RKO (cell line): ENCODE results near the gene TMX4.

Experiments used
- DNase-seq: peaks from one replicate; pipeline ENCODE4 v3.0.0-alpha.2; 2016; ENCODE audit warnings: low spot score

The TMX4 gene

GRCh38 chr20:8018958-8019245, 659 bp downstream of the TMX4 start:
- peak; percentile 68 for DNase-seq

- no peak for DNase-seq
These were observed 6.8 kb downstream of the TMX4 start for GRCh38 chr20:8012724-8013123.

GRCh38 chr20:8008733-8009132, 10.8 kb downstream of the TMX4 start:
- DNase-seq: no peak

- no peak for DNase-seq
These were observed 12.1 kb downstream of the TMX4 start for GRCh38 chr20:8007490-8007889.

DNA sequence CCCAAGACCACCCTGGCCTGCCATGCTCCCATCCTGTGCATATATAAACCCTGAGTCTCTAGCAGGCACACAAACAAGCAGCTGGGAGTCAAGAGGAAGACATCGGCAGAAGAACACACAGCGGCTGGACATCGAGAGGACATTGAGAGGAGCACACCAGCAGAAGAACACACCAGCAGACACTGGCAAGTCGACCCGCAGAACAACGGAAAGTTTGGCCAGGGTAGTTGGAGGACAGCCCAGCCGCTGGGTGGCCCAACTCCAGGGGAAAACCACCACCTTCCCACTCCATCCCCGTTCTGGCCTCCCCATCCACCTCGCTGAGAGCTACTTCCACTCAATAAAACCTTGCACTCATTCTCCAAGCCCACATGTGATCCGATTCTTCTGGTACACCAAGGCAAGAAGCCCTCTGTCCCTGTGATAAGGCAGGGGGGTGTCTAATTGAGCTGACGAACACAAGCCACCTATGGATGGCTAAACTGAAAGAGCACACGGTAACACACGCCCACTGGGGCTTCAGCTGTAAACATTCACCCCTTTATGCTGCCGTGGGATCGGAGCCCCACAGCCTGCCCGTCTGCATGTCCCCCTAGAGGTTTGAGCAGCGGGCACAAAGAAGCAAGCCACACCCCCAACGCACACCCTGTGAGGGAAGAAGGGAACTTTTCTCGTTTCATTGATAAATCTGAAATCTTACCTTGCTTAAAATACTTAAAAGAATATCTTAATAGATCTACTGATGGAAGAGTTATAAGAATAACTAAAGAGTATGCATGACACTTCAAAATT, 13.8 kb downstream of the TMX4 start:
- DNase-seq: no peak

DNA sequence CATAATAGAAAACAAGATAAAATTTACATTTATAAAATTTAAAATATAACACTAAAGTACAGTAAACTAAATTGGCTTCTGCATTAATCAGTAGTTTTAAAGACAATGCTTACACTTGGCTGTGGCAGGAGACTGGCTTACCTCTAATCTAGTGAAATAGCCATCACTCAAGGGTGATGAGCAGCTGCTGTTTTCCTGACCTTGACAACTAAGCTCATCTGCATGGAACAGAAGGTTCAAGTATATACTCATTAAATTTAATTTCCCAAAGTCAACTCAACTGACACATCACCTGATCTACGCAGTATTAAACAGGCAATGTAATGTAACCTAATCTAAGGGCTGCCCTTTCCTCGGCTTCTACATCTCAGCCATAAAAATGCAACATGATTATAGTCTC, 14.5 kb downstream of the TMX4 start:
- no peak for DNase-seq

DNA sequence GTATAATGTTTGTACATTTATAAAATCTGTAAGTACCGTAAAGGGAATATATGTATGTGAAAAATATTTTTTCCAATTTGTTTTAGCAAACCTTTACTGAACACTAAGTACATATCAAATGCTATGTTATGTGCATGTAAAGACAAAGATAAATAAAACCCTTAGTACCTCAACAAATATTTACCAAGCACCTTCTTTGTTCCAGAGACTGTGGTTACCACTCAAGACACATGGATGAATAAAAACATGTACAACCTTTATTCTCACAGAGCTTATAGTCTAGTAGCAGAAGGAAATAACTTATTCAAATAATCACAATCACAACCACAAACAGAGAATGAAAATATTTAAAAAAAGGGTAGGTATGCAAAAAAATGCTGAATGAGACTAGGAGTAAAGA, 17.5 kb downstream of the TMX4 start:
- no peak for DNase-seq

DNA sequence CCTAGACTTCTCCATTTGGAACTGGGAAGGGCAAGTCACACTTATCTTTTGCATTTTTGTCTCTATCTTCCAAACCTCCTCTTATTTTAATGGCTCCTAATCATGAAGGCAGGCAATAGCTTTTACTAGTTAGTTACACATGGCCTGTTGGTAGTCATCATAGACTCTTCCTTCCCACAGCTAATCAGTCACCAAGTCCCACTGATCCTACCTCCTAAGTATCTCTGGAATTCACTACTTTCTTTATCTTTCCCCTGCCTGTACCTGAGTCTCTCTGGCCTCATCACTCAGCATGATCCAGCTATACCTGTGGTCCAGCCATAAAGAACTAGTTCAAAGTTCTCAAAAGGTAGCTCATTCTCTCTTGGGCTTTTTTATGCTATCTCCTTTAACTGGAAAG, 18.8 kb downstream of the TMX4 start:
- no peak for DNase-seq

- no peak for DNase-seq
These were observed 22.7 kb downstream of the TMX4 start for GRCh38 chr20:7996898-7997297.

DNA sequence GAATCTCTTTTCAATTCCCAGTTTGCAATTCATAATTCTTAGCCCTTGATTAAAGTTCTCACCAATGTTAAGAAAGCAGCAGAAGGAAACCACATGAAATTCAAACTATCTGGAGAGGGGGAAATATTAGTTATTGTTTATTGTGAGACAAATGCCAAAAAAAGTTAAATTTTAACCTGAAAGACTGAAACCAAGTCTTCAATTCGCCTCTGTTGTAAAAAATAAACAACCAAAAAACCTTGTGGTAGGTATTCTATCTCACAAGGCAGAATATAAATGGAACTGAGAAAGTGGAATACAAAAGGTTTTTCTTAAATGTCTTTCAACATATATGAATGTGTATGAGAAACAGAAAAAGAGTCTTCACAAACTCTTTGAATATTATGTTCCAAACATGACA, 24.8 kb downstream of the TMX4 start:
- no peak for DNase-seq

DNA sequence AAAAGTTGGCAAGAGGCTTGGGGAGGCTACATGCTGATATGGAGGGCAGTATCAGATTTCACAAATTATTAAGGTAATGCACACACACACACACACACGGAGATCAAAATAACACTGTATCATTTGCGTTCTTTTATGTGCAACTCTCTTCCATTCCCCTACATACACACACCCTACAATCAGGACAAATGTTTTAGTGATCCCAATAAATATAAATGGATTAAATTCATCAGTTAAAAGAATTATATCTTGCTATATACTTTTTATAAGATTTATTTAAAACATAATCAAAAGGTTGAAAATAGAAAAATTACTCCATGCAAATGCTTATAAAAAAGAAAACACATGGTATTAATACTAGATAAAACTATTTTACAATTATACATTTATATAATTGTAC, 25.9 kb downstream of the TMX4 start:
- DNase-seq: no peak

- DNase-seq: no peak
These were observed 26.3 kb downstream of the TMX4 start for GRCh38 chr20:7993238-7993637.

DNA sequence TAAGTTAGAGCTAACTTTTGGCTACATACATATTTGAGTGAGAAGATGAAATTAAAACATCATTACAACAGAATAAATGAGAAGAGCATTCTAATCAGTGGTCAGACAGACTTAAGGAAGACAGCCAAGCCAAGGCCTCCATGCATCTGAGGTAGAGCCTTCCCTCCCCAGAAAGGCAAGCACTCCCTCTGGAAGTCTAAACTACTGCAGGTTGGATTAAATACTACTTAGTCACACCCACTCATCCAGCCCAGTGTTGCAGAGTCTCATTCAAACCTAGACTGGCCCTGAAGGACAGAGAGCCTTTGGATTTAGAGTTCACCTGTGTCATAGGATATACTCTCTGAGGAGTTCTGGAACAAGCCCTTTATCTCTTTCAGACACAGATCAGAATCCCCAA, 29.2 kb downstream of the TMX4 start:
- DNase-seq: peak; percentile 16

DNA sequence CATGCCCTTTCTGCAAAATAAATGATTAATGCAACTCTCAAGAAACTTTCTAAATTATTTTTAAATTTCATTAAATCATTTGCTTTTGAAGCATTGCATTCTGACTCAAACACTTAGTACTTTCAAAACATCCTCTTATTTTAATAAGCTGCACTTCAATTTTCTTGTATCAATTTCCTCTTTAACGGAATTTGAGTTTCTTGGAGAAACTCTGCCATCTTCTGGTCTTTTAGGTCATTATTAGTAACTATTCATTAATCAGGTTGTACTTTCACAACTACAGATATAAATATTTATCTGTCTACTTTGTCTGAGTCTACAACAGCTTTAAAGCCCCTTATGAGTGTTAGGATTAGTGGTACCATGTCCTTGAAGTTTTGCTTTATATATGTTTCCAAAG, 30.2 kb downstream of the TMX4 start:
- no peak for DNase-seq

- no peak for DNase-seq
These were observed 33.6 kb downstream of the TMX4 start for GRCh38 chr20:7985916-7986315.

DNA sequence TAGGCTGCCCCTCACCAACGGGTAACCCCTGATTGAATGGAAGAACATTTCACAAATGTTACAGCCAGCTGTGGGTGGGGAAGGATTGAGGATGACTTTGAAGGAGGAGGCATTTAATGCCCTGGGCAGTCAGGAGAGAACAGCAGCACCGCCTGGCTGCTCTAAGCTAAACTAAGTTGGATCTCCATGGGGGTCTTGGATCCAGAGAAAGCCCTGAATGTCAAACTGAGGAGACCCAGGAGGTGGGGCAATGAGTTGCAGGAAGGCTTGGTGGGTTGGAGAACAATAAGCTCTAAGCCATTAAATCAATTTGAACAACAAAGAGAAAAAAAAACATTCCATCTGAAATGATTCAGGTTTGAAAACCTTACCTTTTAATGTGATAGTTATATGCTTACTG, 35.4 kb downstream of the TMX4 start:
- no peak for DNase-seq

DNA sequence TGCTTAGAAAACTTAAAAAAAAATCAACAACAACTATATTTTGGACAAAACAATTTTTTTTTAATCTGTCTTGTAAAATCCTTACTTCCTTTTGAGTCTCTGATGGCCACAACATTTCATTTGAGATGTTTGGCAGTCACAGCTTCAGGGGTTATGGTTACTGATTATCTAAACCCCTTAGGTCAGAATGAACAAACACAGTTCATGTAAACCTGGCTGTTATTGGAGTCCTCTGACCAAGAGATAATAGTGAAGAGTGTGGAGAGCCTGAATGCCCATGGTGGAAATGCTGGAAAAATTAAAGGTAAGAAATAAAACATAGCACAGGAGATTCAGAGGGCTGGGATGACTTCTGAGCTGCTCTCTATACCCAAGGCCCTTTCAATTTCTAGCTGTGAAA, 38.2 kb downstream of the TMX4 start:
- no peak for DNase-seq

DNA sequence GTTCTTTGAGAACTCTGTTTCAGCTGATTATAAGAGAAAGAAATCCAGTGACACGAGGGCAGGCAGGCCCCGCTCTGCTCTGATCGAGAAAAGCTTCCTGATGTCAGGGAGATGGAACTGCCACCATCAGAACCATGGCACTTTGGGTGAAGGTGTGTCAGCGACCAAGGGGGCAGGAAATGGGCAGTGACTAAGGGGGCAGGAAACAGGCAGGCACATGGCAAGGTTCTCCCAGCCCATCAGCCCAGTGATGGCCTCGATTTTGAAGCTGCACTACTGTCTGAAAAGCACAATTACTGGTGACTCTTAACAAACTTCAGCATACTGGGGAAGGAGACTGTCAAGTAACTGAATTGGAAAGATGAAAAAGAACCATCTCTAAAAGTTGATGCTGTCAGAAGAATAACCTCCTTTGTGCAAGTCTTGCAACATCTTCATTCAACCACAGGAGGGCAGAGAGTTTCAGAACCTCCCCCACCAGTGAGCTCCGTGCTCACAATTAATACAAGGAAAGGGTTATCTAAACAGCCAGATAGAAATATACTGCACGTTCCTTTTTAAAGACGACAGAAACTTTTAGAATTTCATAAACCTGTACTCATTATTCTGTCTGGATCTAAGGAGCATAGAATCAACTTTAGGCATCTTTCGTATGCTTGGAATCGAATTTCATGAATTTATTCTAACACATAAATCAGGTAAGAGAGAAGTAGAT, 39.1 kb downstream of the TMX4 start:
- peak; percentile 23 for DNase-seq

- no peak for DNase-seq
These were observed 41.9 kb downstream of the TMX4 start for GRCh38 chr20:7977709-7978108.

DNA sequence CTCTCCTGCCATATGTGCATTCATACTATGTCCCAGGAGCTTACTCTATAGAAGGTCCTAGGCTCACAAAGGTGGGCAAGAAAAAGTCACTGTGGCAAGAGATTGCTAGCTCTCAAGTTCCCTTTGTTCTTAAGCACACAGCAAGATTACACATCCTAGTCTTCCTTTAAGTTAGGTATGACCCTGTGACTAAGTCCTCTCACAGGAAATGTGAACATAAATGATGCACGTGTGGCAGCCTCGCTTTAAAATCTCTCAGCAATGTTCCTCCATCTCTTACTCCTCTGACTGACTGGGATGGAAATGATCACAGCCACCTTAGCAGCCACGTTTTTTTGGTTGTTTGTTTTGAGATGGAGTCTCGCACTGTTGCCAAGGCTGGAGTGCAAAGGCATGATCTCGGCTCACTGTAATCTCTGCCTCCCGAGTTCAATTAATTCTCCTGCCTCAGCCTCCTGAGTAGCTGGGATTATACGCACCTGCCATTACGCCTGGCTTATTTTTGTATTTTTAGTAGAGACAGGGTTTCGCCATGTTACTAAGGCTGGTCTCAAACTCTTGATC, 43.6 kb downstream of the TMX4 start:
- no peak for DNase-seq

- DNase-seq: no peak
These were observed 44.7 kb downstream of the TMX4 start for GRCh38 chr20:7974785-7975435.

DNA sequence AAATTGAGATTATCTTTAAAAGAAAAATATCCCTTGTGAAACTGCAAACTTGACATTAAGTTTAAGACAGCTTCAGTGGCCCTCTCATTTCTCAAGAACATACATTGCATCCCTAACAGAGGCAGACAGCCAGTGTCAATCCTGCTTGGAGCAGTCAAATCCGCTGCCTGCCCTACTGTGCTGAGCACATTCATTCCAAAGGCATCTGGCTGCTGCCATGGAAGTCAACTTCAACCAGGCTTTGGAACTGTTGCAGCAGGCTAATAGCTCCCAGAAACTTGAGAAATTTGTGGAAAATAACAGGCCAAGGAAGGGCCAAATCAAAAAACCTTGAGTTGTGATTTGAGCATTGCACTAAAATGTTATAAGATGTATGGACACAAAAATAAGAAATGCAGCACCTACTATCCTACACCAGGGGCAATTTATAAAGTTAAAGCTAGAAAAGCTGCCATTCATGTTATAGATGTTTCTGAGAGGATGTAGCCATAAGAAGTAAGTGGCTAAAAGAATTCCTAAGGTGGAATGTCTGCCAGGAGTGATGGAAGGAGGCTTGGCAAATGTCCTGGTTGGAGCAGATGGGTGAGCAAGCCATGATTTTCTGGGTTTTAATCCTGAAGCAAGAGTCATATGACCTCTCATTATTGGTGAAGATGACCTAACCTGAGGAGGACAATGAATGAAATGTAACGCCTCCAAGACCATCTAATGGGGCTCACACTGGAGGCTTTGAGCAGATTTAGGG, 47.9 kb downstream of the TMX4 start:
- no peak for DNase-seq
